Measurements from ENCODE around the gene PDE6C. TPM values are rescaled to one million over a fixed set of nuclear protein-coding genes. Genes with fewer than 3 reads are reported as not detected.

Gene PDE6C
- total RNA-seq, 1 donor from 2014 or later: not detected

DNA sequence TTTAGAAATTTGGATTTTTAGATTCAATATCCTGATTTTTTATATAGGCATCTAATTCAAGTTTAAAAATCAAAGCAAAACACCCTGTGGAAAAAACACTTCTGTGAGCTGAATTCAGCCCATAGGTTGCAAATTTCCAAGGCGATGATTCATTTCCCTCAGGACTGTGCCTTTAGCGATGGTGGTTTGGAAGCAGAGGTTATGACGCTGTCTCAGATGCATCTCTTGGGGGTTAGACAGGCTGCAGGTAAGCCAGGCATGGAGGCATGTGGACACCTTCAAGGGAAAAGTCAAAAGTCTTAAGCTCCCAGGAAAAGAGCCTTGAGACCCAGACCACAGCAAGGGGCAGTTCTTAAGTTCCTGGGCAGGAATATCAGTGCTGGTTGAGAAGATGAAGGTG, 99.6 kb downstream of the PDE6C start:
- intact Hi-C loops (cut with micrococcal nuclease): no loop called here
- Mint-ChIP-seq H3K36me3 (ENCODE audit: low read depth) (no peaks in the 10 kb centered on the region), H3K27ac (no peak overlapping the region), H3K4me3 (no peak overlapping the region), H3K9me3 (no peaks in the 10 kb centered on the region), H3K27me3 (no peaks in the 10 kb centered on the region), H3K4me1 (peaks cover 11% of the 10 kb centered on the region)
- no peak for DNase-seq

DNA sequence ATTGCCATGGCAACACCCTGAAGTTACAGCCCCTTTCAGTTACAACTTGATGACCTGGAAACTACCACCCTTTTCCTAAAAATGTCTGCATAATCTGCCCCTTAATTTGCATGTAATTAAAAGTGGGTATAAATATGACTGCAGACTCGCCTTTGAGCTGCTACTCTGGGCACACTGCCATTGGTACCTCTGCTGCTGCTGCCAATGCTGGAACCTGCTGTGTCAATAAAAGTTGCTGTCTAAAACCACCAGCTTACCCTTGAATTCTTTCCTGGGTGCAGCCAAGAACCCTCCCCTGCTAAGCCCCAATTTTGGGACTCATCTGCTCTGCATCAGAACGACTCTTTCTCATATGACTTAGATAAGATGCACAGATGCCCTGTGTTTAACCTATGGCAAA, 100.3 kb downstream of the PDE6C start:
- DNase-seq: no peak
- Mint-ChIP-seq H3K4me1 (peaks cover 4% of the 10 kb centered on the region), H3K27me3 (no peaks in the 10 kb centered on the region), H3K27ac (no peak overlapping the region), H3K4me3 (no peak overlapping the region), H3K36me3 (ENCODE audit: low read depth) (no peaks in the 10 kb centered on the region), H3K9me3 (no peaks in the 10 kb centered on the region)
- intact Hi-C loops (cut with micrococcal nuclease): no loop called here

DNA sequence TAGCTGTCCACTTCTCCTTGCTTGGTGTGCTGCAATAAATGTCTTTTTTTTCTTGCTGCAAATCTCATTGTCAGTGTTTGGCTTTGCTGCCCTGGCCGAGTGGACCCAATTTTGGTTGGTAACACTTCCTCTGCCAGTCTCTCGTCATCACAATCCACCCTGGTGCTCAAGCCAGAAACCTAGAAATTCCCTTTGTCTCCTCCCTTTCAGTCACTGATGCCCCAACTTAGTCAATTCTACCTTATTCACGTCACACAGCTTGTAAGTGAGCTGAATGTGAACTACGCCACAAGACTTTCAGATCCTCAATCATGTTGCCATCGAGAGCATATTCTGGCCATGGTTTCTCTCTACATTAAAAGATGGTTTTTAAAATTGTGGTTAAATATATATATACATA, 103.0 kb downstream of the PDE6C start:
- intact Hi-C loops (cut with micrococcal nuclease): no loop called here
- H3K27me3 Mint-ChIP-seq: peaks cover 11% of the 10 kb centered on the region
- no peak overlapping the region for H3K4me3 Mint-ChIP-seq
- H3K9me3 Mint-ChIP-seq: no peaks in the 10 kb centered on the region
- H3K27ac Mint-ChIP-seq: no peak overlapping the region
- DNase-seq: no peak
- peaks cover 2% of the 10 kb centered on the region for H3K4me1 Mint-ChIP-seq
- H3K36me3 Mint-ChIP-seq (ENCODE audit: low read depth): no peaks in the 10 kb centered on the region

Other genes with a start within 250 kb of the PDE6C start
- 23.8 and 25.4 TPM in 2 replicates for gene MYOF, start 130.2 kb upstream of the PDE6C start, total RNA-seq
- gene CEP55, start 115.9 kb upstream of the PDE6C start, total RNA-seq: 58.5 and 59.3 TPM in 2 replicates
- not detected in 2 replicates for gene FFAR4, start 45.9 kb upstream of the PDE6C start, total RNA-seq
- not detected in 2 replicates for gene RBP4, start 11.3 kb upstream of the PDE6C start, total RNA-seq
- 22.5 and 22.8 TPM in 2 replicates for gene FRA10AC1, start 90.1 kb downstream of the PDE6C start, total RNA-seq
- gene LGI1, start 145.4 kb downstream of the PDE6C start, total RNA-seq: not detected in 2 replicates

All from activated CD4-positive, alpha-beta T cell treated with anti-CD3 and anti-CD28 coated beads, Interleukin-2, amount 10 ng/mL, durations not matched to agents 24 days and 14 days (primary cell).